OCI-LY1 (cell line): ENCODE data around the gene HERPUD2.

ENCODE experiments used
- CTCF ChIP-seq: fragments of 200-600 bp; sonication (generic), shearing (Covaris generic); IDR thresholded peaks from 2 replicates; pipeline ENCODE4 v1.5.1; 2017; ENCODE audit warnings: mild to moderate bottlenecking, antibody characterized with exemption, low read length, moderate library complexity, mixed read lengths
- EZH2 ChIP-seq: fragments of 200-600 bp; sonication (generic), shearing (Covaris generic); IDR thresholded peaks from 2 replicates; pipeline ENCODE4 v1.8.0; 2017; ENCODE audit warnings: borderline replicate concordance, mixed run types, mild to moderate bottlenecking, antibody characterized with exemption, low read length, moderate library complexity, mixed read lengths

GRCh38 chr7:35736725-35737124, 41.8 kb upstream of the HERPUD2 start:
- TF ChIP-seq CTCF (no peak), EZH2 (no peak)
